T47D (cell line): ENCODE measurements around the gene GPR157.
A peak's percentile ranks its signal among the peaks of the same experiment; 100 is the strongest.

Source experiments
- DNase-seq, 2 experiments: peaks; one replicate each; pipeline versions ENCODE4 v3.0.0 to v3.0.0-alpha.2; 2011 to 2012; ENCODE audit warnings: low read depth in 1 of 2, low spot score in 1 of 2
- JUND ChIP-seq: IDR thresholded peaks from 2 replicates; pipeline ENCODE4 v1.6.1; 2012; ENCODE audit warnings: low read depth
- in situ Hi-C: cut with HindIII; loops from 2 replicates; pipeline ENCODE4 v1.10.0; 2016; ENCODE audit warnings: low sequenced_read_pairs, low pct_unique_long_range_greater_than_20kb

GPR157 gene, protein sequence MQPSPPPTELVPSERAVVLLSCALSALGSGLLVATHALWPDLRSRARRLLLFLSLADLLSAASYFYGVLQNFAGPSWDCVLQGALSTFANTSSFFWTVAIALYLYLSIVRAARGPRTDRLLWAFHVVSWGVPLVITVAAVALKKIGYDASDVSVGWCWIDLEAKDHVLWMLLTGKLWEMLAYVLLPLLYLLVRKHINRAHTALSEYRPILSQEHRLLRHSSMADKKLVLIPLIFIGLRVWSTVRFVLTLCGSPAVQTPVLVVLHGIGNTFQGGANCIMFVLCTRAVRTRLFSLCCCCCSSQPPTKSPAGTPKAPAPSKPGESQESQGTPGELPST

DNA sequence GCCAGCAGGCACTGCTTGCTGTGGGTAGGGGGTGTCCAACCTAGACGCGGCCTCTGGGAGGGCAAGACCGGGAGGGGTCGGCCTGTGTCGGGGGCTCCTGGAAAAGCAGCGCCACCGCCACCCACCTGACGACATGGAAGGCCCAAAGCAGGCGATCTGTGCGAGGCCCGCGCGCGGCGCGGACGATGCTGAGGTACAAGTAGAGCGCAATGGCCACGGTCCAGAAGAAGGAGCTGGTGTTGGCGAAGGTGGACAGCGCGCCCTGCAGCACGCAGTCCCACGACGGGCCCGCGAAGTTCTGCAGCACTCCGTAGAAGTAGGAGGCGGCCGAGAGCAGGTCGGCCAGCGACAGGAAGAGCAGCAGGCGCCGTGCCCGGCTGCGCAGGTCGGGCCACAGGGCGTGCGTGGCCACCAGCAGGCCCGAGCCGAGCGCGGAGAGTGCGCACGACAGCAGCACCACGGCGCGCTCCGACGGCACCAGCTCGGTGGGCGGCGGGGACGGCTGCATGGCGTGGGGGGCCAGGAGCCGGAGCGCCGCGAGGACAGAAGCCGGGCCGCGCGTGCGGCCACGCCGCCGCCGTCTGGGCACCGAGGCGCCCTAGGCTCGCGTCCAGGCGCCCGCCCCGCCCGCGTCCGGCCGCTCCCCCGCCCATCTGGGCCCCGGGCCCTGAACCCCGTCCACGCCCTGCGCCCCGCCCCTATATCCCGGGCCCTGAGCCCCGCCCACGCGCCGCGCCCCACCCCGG lies at the start of gene GPR157:
GPR157 (minus strand) TSS at position 583 of the 746 bp plus-strand sequence; CDS start at position 508, 75 bp downstream.
- no peak for TF ChIP-seq JUND
- in situ Hi-C loops: no loop called here
- peak in 1 of 2 experiments; percentile 88 for DNase-seq

DNA sequence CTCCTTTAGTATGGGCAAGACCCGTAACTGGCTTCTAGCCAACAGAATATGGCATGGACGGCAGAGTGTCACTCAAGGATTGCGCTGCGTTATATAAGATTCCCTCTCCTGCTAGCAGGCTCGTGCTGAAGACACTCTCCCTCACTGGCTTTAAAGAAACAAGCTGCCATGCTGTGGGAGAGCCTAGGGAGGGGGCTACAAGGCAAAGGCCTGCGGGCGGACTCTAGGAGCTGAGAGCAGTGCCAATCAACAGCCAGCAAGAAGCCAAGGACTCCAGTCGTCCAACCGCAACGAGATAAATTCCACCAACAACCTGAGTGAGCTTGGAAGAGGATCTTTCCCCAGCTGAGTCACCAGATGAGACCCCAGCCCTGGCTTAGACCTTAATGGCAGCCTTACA lies 45.9 kb upstream of the GPR157 start:
- no peak for DNase-seq
- in situ Hi-C loops: no loop called here
- TF ChIP-seq JUND: no peak

DNA sequence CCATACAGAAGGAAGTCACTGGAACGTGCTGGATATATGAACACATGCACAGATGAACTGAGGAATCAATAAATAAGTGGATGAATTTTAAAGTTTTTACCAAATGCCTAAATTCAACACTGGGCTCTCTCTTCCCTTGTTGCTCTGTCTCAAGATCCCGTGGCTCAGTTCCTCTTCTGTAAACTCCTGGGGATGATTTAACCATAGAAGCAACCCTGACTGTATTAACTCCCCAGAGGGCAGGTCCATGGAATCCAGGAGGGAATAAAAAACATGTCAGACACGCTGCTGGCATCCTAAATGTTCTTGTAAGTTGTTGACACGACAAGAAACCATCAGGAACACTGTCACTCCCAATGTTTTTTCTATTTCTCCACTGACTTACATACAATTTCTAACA lies 45.3 kb upstream of the GPR157 start:
- in situ Hi-C loops: no loop called here

DNA sequence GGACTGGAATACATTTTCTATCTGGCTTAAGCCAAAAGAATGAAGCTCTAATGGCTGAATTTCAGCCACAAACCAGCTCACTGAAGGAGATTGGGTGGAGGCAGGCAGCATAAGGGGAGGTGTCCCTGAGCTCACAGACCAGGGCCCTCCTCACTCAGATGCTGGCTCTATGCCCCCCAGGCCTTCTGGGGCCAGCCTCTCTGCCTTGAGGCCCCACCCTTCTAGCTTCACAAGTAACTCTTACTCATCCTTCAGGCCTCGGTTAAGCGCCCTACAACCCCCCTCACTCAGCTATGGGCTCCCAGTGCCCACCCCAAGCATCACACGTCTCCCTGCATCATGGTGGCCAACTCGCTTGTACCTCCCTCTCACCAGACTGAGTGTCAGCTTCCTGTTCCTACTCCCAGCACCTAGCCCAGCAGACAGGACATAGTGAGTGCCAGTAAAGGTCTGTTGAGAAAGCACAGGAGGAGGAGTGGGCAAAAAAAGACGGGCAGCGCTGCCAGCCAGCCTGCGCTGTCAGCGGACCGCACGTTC lies 40.8 kb upstream of the GPR157 start:
- DNase-seq: no peak
- no peak for TF ChIP-seq JUND
- in situ Hi-C loops: no loop called here

More for the DNA sequence above, 45.3 kb upstream of the GPR157 start:
- DNase-seq: no peak
- TF ChIP-seq JUND: no peak

DNA sequence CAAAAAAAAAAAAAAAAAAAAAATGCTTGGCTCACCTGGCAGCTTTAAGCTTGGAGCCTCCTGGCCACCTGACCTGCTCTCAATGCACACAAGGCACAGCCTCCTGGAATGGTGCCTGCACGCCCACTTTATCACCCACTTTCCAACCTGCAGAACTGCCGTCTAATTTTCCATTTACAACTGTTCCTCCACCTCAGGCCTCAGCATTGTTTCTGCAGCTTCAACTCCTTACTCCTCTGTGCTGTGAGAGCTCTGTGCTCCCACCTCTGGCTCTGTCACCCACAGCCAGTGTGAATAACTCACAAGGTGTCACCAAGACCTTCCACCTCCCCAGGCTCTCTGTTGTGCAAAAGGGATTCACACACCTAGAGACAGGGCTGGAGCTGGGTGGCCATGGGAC lies 38.7 kb upstream of the GPR157 start:
- TF ChIP-seq JUND: no peak
- DNase-seq: no peak
- in situ Hi-C loops: no loop called here

DNA sequence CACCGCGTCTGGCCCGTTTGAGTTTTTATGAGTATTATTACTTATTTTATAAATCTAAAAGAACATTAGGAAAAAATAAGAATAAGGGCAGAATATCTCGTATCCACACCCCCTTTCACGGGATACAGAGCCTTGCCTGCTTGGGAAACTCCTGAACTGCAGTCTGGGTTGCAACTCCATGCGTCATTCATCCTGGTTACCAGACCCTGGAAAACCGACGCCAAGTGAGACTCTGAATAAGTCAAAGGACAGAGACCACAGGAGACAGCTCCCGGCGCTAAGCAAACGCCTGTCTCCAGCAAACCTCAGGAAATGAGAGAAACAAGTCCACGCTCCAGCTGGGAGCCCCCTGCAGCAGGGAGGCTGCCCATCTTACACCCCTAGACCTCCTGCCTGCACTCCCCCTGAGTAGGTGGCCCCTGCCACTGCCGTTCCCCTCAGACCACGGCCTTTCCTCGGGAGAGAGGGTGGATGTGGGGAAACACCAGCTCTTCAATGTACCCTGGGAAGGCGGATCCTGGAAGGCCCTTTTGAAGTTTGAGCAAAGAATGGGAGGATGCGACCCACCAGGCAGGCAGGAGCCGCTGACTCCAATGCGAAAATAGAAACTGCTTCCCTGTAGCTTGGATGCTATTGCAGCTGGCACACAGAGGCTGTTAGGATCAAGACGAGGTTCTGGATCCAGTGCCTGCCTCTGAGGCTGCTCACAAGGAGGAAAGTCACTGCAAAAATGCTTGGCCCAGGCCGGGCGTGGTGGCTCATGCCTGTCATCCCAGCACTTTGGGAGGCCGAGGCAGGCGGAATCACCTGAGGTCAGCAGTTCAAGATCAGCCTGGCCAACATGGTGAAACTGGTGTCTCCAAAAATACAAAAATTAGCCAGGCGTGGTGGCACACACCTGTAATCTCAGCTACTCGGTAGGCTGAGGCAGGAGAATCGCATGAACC lies 37.7 kb upstream of the GPR157 start:
- in situ Hi-C loops: no loop called here
- DNase-seq: no peak
- TF ChIP-seq JUND: no peak

DNA sequence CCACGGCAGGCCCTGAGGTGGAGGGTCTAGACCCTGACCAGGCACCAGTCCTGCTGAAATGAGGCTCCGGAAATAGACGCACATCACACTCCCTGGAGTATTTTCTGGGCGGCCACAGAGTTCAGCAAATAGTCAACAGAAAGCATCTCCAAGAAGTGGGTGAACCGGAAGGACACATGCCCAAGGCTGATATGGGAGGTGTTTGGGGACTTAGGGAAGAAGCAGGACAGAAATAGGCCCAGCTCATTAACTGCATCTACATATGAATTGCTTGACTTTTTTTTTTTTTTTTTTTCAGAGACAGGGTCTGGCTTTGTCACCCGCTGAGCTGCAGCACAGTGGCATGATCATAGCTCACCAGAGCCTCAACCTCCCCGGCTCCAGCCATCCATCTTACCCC lies 36.5 kb upstream of the GPR157 start:
- in situ Hi-C loops: no loop called here
- no peak for TF ChIP-seq JUND
- peak in 1 of 2 experiments; percentile 66 for DNase-seq

DNA sequence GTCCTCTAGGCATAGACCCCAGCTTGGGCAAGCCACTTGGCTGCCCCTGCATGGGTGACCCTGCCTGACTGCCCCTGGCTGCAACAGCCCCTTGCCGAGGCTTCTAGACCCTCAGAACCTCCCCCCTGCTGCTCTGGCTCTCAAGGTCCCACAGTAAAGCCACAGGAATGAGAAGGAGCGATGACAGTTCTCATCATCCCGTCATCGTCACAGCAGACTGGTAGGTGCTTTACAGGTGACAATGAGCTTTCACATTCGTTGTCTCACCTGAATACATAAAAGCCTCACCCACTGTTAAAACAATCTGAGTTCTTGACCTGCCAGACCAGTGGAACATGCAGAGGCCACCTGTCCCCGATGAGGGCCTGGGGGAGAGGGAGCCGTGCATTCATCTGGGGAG lies 36.0 kb upstream of the GPR157 start:
- TF ChIP-seq JUND: no peak
- in situ Hi-C loops: no loop called here
- DNase-seq: peak in 1 of 2 experiments; percentile 55

DNA sequence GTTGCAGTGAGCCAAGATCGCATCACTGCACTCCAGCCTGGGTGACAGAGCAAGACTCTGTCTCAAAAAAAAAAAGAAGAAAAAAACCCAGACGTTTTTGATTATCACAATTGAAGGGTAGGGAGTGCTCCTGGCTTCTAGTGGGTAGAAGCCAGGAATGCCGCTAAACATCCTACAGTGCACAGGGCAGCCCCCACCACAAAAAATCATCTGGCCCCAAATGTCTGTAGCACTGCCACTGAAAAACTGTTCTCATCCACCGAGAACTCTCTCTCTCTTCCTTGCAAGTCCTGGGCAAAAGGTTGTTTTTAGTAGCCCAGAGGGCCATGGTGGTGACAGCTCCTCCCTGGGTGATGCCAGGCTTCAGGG lies 35.6 kb upstream of the GPR157 start:
- no peak for TF ChIP-seq JUND
- in situ Hi-C loops: no loop called here
- no peak for DNase-seq

DNA sequence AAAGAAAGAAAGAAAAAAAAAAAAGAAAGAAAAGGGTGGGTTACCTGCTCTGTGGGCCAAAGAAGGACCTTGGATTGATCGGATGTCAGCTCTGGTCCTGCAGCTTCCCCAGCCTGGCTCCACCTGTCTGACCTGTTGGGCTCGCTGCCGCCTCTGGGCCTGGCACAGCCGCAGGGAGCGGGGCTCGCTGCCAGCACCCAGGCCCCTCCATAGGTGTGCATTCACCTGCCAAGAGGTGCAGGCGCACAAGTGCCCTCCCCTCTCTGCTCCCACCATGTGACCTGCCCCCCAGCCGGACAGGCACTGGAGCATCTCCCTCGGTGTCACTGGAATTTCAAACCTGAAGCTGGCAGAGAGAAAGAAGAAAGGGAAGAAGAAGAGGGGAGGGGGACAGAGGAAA lies 33.1 kb upstream of the GPR157 start:
- no peak for TF ChIP-seq JUND
- peak; percentile 33 to 73 for DNase-seq
- in situ Hi-C loops: no loop called here

DNA sequence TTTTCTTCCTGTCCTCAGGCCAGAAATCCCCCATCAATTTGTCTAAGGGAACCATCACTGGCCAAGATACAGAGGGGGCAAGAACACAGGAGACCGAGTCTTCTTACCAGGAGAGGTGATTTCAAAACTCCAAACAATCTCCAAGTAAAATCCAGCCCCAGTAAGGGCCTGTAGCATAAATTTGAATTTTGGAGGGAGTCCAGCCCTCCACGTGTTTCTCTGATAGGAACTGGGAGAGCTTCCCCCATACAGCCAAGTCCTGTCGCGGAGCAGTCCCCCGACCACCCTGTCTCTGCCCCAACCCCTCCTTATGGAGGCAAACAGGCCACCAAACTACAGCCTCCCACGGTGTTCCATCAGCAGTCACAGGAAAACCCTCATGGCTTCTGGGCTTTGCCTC lies 32.4 kb upstream of the GPR157 start:
- no peak for TF ChIP-seq JUND
- DNase-seq: no peak
- in situ Hi-C loops: no loop called here

DNA sequence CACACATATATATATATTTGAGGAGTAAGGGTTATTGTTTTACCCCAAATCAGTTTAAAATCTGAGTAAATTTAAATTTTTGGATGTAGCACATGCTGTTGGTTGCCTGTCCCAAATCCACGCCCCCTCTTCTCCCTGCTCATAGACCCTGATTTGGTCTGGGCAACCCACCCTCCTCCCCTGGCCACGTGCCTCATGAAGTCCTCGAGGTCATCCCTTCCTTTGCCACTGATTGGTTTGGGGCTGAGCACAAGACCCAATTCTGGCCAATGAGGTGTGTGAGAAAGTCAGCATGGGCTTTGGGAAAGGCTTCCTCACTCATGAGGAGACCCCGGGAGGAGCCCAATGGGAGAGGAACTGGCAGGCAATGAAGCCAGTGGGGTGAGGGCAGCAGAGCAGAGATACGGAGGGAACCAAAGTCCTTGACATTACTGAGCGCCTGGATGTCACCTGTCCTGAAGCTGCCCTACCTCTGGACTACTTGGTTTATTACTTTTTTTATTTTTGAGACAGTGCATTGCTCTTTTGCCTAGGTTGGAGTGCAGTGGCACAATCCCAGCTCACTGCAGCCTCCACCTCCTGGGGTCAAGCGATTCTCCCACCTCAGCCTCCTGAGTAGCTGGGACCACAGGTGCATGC lies 31.3 kb upstream of the GPR157 start:
- DNase-seq: no peak
- in situ Hi-C loops: no loop called here
- TF ChIP-seq JUND: no peak
